SK-N-SH (cell line): ENCODE results near the gene RNF130.

Experiments
- CTCF ChIP-seq: fragments of 200-600 bp; sonication (generic); IDR thresholded peaks from 2 replicates; pipeline ENCODE4 v1.6.1; 2017; ENCODE audit warnings: antibody characterized with exemption, mild to moderate bottlenecking, moderate library complexity
- EP300 ChIP-seq, 2 experiments: IDR thresholded peaks; 2 replicates each; pipeline versions ENCODE4 v1.4.0 to v1.6.1; 2012; ENCODE audit warnings: borderline replicate concordance in 1 of 2, low read depth in 1 of 2, low read length in 1 of 2
- EZH2phosphoT487 ChIP-seq: fragments of 200-600 bp; sonication (generic); IDR thresholded peaks from 2 replicates; pipeline ENCODE4 v1.6.1; 2017; ENCODE audit warnings: low read depth, mixed run types, mild to moderate bottlenecking, antibody characterized with exemption, moderate library complexity, borderline replicate concordance
- FOXJ3 ChIP-seq: sonication (generic); formaldehyde crosslinking; IDR thresholded peaks from 2 replicates; pipeline ENCODE4 v1.5.1; 2020; ENCODE audit warnings: mild to moderate bottlenecking, missing genetic modification reagents
- JUND ChIP-seq: IDR thresholded peaks from 2 replicates; pipeline ENCODE4 v1.4.0; 2012
- NRF1 ChIP-seq: IDR thresholded peaks from 2 replicates; pipeline ENCODE4 v1.6.1; 2012; ENCODE audit warnings: low read depth, mild to moderate bottlenecking, low read length
- POLR2AphosphoS5 ChIP-seq: IDR thresholded peaks from 2 replicates; pipeline ENCODE4 v1.6.1; 2012; ENCODE audit warnings: low read depth, low read length
- RAD21 ChIP-seq: IDR thresholded peaks from 2 replicates; pipeline ENCODE4 v1.6.1; 2012; ENCODE audit warnings: mild to moderate bottlenecking, low read length
- REST ChIP-seq: IDR thresholded peaks from 2 replicates; pipeline ENCODE4 v1.6.1; 2012; ENCODE audit warnings: mild to moderate bottlenecking, low read depth, low read length, moderate library complexity
- SMC3 ChIP-seq: IDR thresholded peaks from 2 replicates; pipeline ENCODE4 v1.6.1; 2012; ENCODE audit warnings: low read depth, low read length, improper control_type of control experiment
- TCF12 ChIP-seq: IDR thresholded peaks from 2 replicates; pipeline ENCODE4 v1.4.0; 2012
- USF1 ChIP-seq: IDR thresholded peaks from 2 replicates; pipeline ENCODE4 v1.4.0; 2012; ENCODE audit warnings: low read depth, borderline replicate concordance
- USF2 ChIP-seq: fragments of 150-350 bp; IDR thresholded peaks from 2 replicates; pipeline ENCODE4 v1.6.1; 2017; ENCODE audit warnings: antibody characterized with exemption, low read length, low read depth, borderline replicate concordance
- YY1 ChIP-seq: IDR thresholded peaks from 2 replicates; pipeline ENCODE4 v1.4.0; 2012; ENCODE audit warnings: low read depth, mild to moderate bottlenecking

GRCh38 chr5:179920175-179920574 lies 151.4 kb downstream of the RNF130 start:
- no peak for TF ChIP-seq CTCF
- TF ChIP-seq EP300 (IDR thresholded peaks at IDR 0.05; ENCODE audit: borderline replicate concordance in 1 of 2, low read depth in 1 of 2, low read length in 1 of 2): no peak
- TF ChIP-seq YY1: no peak
- no peak for TF ChIP-seq RAD21
- no peak for TF ChIP-seq NRF1
- no peak for TF ChIP-seq POLR2AphosphoS5
- no peak for TF ChIP-seq USF2
- TF ChIP-seq USF1: no peak
- TF ChIP-seq EZH2phosphoT487: no peak
- no peak for TF ChIP-seq REST
- no peak for TF ChIP-seq SMC3
- TF ChIP-seq JUND: no peak
- TF ChIP-seq FOXJ3 (CRISPR knock-in tag): no peak
- no peak for TF ChIP-seq TCF12
